Measurements from ENCODE around the gene CD151.

GRCh38 chr11:792535-792821, 40.3 kb upstream of the CD151 start:
- no peak for TF ChIP-seq CTCF (conservative IDR thresholded peaks at IDR 0.05; ENCODE audit: low read depth in 2 of 2)
- TF ChIP-seq EZH2 (IDR thresholded peaks at IDR 0.05; ENCODE audit: low read depth, unreplicated experiment): no peak
- no peak for TF ChIP-seq ETS1 (IDR thresholded peaks at IDR 0.05)
- no peak for TF ChIP-seq CREB1 (CRISPR knock-in tag; IDR thresholded peaks at IDR 0.05; ENCODE audit: low read depth)
- no peak for TF ChIP-seq REST (IDR thresholded peaks at IDR 0.05; ENCODE audit: unreplicated experiment)
- TF ChIP-seq JUNB (IDR thresholded peaks at IDR 0.05; ENCODE audit: unreplicated experiment): no peak
- no peak for TF ChIP-seq EZH2phosphoT487 (IDR thresholded peaks at IDR 0.05; ENCODE audit: unreplicated experiment)
- TF ChIP-seq POLR2AphosphoS5 (IDR thresholded peaks at IDR 0.05; ENCODE audit: low read depth): no peak
- no peak for TF ChIP-seq ZNF331 (CRISPR knock-in tag; IDR thresholded peaks at IDR 0.05; ENCODE audit: low read depth)
- no peak for TF ChIP-seq ZNF462 (CRISPR knock-in tag; IDR thresholded peaks at IDR 0.05)
